T-helper 2 cell treated with Interferon-gamma antibody and Interleukin-4, amounts not matched to agents 100 ng/mL and 5 ng/mL, for 36 hours (primary cell): ENCODE measurements around the gene ARHGEF17. TPM values are rescaled to one million over a fixed set of nuclear protein-coding genes. Genes with fewer than 3 reads are reported as not detected.
"Not testable (repeated sequence)": the region's sequence is repeated elsewhere in the genome, so short reads cannot be mapped to it uniquely, and the experiment has no call there.

Source experiments
- intact Hi-C: fragments of 100-400 bp; cut with micrococcal nuclease; formaldehyde crosslinking; loops from one replicate; pipeline ENCODE4 v1.15.1; 2023
- total RNA-seq: library from RNA; stranded (reverse); gene quantifications from 2 replicates; pipeline ENCODE4 v1.2.3, GENCODE V29; 2022

Gene ARHGEF17
- total RNA-seq, 1 donor from 2014 or later: 0.11 TPM

GRCh38 chr11:73273222-73273895, 34.7 kb upstream of the ARHGEF17 start:
- intact Hi-C loops: no loop called here

- intact Hi-C loops: not testable (repeated sequence)
Measured at GRCh38 chr11:73274191-73274590, 33.9 kb upstream of the ARHGEF17 start.

GRCh38 chr11:73274722-73275380, 33.2 kb upstream of the ARHGEF17 start:
- intact Hi-C loops: no loop called here

GRCh38 chr11:73275381-73275750, 32.7 kb upstream of the ARHGEF17 start:
- intact Hi-C loops: no loop called here

GRCh38 chr11:73277467-73277866, 30.6 kb upstream of the ARHGEF17 start:
- intact Hi-C loops: no loop called here

GRCh38 chr11:73280626-73281025, 27.4 kb upstream of the ARHGEF17 start:
- intact Hi-C loops: no loop called here

- intact Hi-C loops: no loop called here
Measured at GRCh38 chr11:73281201-73281741, 26.8 kb upstream of the ARHGEF17 start.

GRCh38 chr11:73281796-73282660, 26.0 kb upstream of the ARHGEF17 start:
- intact Hi-C loops: no loop called here

- intact Hi-C loops: no loop called here
Measured at GRCh38 chr11:73283276-73284000, 24.6 kb upstream of the ARHGEF17 start.

GRCh38 chr11:73284106-73284505, 24.0 kb upstream of the ARHGEF17 start:
- intact Hi-C loops: no loop called here

GRCh38 chr11:73285721-73286120, 22.4 kb upstream of the ARHGEF17 start:
- intact Hi-C loops: no loop called here

GRCh38 chr11:73286240-73286810, 21.8 kb upstream of the ARHGEF17 start:
- intact Hi-C loops: no loop called here

GRCh38 chr11:73287400-73288101, 20.5 kb upstream of the ARHGEF17 start:
- intact Hi-C loops: no loop called here

- intact Hi-C loops: no loop called here
Measured at GRCh38 chr11:73288192-73288872, 19.7 kb upstream of the ARHGEF17 start.

GRCh38 chr11:73288873-73289707, 19.0 kb upstream of the ARHGEF17 start:
- intact Hi-C loops: no loop called here

GRCh38 chr11:73290536-73290935, 17.5 kb upstream of the ARHGEF17 start:
- intact Hi-C loops: no loop called here

GRCh38 chr11:73291196-73291595, 16.9 kb upstream of the ARHGEF17 start:
- intact Hi-C loops: no loop called here

- intact Hi-C loops: no loop called here
Measured at GRCh38 chr11:73291781-73292524, 16.1 kb upstream of the ARHGEF17 start.
